ENCODE data around the gene SELENOK. TPM values are rescaled to one million over a fixed set of nuclear protein-coding genes. Genes with fewer than 3 reads are reported as not detected.

The SELENOK gene
- total RNA-seq, 1 donor from 2014 or later: 54.6 TPM

DNA sequence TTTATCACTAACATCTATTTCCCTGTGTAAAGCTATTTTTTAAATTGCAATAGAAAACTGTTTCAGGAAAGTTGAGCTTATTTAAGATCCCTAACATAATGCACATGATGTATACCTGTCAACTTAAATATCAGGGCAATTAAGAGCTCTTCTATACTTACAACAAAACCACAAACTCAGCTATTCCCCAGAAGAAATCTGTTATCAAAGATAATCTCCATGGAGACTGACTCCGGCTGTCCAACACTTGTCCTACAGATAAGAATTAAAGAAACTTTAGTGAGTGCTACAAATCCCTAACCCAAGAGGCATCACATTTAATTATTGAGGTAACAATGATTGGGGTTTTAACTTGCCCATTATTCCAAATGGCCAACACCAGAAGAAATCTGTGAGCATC lies 3.4 kb downstream of the SELENOK start:
- ATAC-seq (no peak), DNase-seq (ENCODE audit: low spot score) (no peak)
- intact Hi-C loops (cut with DNase I): no loop called here

DNA sequence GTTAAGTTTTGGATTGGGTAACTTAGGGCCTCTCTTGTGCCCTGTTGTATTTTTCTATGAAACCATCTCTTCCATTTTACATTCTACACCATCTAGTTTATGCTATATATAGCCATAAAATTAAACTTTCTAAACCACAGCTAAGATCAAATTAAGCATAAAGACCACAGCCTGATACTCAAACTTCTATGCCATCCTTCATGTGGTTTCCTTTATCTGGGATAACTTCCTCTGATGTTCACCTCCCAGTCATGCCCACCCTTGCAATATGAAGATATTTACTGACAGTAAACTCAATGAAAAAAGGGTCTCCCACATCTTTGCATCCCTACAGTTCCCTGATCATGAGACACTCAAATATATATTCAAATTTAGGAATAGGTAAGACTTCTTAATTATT lies 4.2 kb downstream of the SELENOK start:
- ATAC-seq (no peak), DNase-seq (ENCODE audit: low spot score) (no peak)
- intact Hi-C loops (cut with DNase I): no loop called here

DNA sequence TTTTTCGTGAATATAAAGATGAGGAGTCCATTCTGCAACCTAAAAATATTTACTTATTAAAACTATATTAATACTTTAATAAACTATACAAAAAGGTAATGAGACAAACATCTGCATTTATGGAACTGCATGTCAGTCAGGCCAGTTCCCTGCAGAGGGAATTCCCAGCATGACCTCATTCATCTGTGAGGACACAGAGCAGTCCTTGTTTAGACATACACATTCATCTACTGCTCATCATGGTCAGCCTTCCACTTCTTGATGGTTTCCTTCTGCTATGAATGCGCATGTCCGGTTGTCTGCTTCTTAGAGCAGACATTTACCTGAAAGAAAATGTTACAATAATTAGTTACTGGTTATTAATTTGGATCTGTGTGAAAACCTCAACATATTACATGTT lies 6.4 kb downstream of the SELENOK start:
- intact Hi-C loops (cut with DNase I): no loop called here
- ATAC-seq (no peak), DNase-seq (ENCODE audit: low spot score) (no peak)

DNA sequence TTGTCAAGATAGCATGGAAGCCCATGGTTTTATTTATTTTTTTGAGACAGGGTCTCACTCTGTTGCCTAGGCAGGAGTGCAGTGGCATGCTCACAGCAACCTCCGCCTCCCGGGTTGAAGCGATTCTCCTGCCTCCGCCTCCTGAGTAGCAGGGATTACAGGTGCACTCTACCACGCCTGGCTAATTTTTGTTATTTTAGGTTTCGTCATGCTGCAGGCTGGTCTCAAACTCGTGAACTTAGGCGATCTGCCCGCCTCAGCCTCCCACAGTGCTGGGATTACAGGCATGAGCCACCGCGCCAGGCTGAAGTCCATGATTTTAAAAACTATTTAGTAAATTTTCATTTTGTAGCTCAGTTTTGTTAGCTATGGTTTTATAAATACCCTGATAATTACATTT lies 7.0 kb downstream of the SELENOK start:
- no peak for DNase-seq (ENCODE audit: low spot score)
- intact Hi-C loops (cut with DNase I): no loop called here
- ATAC-seq: no peak

DNA sequence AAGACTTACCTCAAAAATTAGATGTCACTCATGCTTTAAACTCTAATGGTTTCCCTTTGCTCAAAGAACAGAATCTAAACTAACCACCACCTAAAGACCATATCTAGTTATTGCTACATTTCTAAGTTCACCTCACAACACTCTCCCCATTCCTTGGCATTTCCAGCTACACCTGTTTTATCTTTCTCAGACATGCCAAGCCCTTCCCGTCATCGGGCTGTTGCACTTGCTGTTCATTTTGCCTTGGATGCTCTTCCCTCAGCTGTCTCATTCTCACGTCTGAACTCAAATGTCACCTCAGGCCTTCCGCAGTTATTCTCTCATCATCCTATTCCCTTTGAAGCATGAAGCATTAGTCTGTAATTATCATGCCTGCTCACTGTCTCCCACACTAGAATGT lies 8.7 kb downstream of the SELENOK start:
- ATAC-seq (no peak), DNase-seq (ENCODE audit: low spot score) (no peak)
- intact Hi-C loops (cut with DNase I): no loop called here

DNA sequence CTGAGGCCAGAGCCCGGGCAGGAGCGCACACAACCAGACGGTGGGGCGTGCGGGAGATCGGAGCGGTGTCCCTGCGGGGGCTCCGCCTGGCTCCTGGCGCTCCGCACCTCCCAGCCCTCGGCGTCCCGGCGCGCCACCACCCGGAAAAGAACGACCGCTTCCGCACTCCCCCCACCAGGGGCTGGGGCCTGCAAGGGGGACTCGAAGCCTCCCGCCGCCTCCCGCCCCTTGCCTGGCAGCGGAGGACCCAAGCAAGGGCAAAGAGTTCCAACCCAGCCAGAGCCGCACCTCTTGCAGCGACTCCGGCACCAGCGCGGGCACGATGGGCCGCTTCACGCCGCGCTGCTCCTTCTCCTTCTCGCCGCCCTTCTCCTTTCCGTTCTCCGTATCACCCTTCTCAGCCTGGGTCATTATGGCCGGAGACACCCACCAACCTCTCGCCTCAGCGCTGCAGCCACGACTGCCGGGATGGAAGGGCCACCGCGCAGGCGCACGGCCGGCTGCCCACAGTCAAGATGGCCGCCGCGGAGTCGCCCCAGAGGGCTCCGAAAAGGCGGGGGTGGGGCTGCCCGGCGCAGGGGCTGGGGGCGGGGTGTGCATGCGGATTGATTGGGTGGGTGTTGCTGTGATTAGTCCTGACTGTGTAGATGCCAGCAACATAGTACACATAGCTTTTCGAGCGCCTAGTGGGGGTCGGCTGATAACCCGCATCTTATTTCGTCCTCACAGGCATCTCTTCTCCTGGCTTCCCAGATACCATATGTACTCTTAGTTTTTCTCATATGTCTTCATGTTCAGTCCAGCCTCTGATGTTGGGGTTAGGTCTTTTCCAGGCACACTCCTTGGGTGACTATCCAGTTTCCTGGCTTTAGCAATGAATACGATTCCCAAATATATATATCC lies 9.7 kb downstream of the SELENOK start, which contains the start of gene ACTR8:
ACTR8 (minus strand) TSS at position 462 of the 903 bp plus-strand sequence; CDS start at position 411, 51 bp downstream.
- peak; percentile 99 for ATAC-seq
- intact Hi-C loops (cut with DNase I): no loop called here
- peak; percentile 89 for DNase-seq (ENCODE audit: low spot score)

DNA sequence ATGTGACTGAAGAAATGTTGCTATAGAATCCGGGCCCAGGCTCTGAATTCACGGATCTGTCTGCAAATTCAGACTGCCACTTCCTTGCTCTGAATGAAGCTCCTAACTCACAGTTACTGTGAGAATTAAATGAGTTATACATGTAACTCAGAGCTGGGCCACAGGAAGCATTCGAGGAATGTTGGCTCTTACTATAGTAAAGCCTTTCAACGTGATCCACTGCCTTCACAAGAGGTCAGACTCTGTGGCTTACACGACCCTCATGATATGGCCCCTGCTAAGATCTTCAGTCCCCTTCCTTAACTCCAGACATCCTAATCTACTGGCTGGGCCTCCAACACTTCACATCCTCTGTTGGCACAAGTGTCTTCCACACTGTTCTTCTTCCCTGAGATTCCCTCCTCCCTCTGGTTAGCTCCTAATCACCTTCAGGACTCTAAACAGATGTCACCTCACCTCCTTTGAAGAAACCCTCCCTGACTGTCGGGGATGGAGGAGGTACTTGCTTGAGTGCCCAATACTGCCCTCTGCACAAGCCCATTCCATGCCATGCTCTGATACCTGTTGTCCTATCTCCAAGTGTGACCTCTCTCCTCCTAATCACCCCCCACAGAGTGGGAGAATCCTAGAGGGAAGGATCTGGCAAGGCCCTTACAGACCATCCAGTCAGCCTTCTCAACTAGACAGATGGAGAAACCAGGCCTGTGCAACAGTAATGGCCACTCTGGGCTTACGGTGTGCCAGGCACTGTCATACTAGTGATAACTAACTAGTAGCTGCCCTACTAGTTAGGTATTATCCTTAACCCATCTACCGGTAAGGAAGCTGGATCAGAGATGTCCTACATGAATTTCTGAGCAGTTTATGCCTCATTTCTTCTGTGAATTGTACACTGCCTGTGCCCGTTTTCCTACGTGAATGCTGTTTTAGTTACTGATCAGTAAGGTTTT lies 11.0 kb downstream of the SELENOK start:
- ATAC-seq (no peak), DNase-seq (ENCODE audit: low spot score) (no peak)
- intact Hi-C loops (cut with DNase I): no loop called here

DNA sequence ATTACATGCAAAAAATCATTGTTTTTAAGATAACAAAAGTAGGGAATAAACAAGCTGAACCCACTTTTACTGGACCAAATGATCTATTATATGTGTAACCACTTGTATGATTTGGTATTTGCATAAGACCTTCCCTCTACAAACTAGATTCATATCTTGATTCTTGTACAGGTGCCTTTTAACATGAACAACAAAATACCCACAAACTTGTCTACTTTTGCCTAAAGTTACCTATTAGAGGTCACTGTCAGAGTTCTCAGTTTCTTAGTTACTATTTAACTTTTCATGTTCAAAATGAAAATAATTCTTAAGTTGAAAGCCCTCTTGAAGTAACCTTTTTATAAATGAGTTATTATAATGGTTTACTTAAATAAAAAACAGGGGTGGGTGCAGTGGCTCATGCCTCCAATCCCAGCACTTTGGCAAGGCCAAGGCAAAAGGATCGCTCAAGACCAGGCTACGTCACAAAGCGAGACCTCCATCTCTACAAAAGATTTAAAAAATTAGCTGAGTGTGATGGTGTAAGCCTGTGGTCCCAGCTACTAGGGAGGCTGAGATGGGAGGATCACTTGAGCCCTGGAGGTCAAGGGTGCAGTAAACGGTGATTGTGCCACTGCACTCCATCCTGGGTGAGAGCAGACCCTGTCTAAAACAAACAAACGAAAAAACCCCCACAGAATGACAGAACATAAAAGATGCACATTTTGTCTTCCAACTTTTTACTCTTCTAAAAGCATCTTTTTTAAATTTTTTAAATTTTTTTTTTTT lies 25.7 kb downstream of the SELENOK start:
- ATAC-seq (no peak), DNase-seq (ENCODE audit: low spot score) (no peak)
- intact Hi-C loops (cut with DNase I): no loop called here

DNA sequence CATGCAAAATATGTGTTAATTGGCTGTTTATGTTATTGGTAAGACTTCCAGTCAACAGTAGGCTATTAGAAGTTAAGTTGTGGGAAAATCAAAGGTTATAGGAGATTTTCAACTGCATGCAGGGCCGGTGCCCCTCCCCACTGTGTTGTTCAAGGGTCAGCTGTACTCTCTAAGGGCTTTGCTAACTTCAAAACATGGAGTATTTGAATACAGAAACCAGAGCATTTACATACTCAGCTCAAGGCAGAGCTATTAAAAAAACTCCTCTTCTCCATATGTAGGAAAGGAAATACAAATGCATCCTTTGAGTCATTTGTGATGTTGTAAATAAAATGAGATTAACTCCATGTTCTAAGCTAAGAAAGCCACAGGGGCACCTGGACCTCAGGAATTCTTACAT lies 28.5 kb downstream of the SELENOK start:
- DNase-seq (ENCODE audit: low spot score) (no peak), ATAC-seq (no peak)
- intact Hi-C loops (cut with DNase I): no loop called here

DNA sequence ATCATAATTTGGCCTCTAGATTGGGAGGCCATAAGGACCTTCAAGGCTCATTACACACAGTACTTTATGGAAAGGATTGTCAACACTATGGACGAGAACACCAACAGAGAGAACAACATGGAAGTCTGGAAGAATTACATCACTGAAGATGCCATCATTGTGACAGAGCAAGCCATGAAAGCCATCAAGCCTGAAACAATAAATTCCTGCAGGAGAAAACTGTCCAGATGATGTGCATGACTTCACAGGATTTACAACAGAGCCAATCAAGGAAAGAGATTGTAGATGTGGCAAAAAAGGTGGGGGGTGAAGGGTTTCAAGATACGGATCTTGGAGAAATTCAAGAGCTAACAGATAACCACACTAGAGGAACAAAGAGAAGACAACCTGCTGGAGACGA lies 29.4 kb downstream of the SELENOK start:
- intact Hi-C loops (cut with DNase I): no loop called here
- DNase-seq (ENCODE audit: low spot score) (no peak), ATAC-seq (no peak)

DNA sequence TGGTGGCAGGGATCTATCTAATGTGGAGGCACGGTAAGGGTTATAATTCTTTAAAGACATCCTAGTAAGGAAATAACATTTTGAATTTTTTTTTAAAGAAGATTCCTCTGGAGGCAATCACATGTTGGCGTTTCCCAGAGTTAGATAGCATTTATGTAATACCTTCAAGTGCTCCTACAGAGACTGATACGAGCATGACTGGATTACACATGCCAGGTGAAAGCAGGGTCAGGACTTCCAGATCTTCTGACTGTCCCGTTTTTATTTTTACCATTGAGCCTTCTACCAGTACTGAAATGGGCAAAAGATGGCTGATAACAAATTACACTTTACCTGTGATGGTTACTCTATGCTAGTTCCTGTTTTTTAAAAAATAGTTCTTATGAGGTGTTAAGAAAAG lies 31.5 kb downstream of the SELENOK start:
- DNase-seq (ENCODE audit: low spot score): no peak
- intact Hi-C loops (cut with DNase I): no loop called here
- no peak for ATAC-seq

DNA sequence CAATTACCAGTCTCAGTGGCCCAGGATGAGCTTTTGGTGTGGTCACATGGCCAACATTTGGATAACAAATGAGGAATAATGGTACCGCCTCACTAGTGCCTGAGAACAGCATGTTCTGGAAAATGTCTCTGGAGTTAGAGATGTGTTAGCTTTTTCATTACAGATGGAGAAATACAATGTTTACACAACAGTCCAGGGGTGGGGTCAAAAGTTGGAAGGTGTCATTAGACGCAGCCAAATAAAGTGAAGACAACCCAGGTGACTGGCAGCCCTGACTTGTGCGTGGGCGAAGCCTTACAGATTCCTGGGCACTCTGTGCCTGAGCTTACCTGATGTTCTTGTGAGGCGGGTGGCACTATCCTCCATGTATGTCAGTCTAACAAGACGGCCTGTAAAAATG lies 32.5 kb downstream of the SELENOK start:
- intact Hi-C loops (cut with DNase I): no loop called here
- ATAC-seq: no peak
- DNase-seq (ENCODE audit: low spot score): no peak

DNA sequence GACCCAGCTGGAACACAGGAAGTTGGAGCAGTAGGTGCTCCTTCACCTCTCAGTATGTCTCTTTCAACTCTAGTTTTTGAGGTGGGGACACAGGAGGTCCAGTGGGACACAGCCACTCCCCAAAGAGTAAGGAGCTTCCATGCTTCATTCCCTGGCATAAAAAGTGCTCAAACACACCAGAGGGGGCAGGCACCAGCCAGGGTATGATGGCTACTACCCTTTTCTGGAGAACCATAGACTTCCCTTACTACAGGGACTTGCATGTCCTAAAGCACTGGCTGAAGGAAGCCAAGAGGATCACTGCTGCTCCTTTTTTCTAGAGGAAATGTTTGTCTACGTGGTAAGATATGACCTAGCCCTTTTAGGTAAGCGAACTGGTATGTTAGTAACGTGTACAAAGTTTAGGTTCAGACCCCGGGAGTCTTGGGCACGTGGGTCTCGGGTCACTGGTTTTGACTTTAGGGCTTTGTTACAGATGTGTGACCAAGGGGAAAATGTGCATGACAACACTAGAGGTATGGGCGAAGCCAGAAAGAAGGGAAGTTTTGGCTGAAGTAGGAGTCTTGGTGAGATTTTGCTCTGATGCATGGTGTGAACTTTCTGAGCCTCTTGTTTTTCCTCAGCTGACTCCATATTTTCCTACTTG lies 33.4 kb downstream of the SELENOK start:
- intact Hi-C loops (cut with DNase I): no loop called here
- ATAC-seq (no peak), DNase-seq (ENCODE audit: low spot score) (no peak)

DNA sequence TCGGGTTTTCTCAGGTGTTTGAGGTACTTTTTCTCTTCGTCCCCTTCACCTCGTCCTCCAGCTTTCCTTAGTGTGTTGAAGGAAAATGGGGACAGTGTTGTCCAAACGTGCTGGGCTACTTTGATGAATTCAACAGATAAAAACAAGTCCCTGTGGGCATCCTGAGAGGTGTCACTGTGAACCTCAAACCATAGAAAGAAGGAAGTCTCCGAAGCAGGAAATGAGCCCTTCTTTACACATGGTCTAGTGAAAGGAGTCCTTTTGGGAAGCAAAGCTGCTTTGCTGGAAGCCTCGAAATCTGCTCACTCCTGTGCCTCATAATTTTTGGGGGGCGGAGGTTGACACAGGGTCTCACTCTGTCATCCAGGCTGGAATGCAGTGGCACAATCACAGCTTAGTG lies 34.7 kb downstream of the SELENOK start:
- ATAC-seq (no peak), DNase-seq (ENCODE audit: low spot score) (no peak)
- intact Hi-C loops (cut with DNase I): no loop called here

DNA sequence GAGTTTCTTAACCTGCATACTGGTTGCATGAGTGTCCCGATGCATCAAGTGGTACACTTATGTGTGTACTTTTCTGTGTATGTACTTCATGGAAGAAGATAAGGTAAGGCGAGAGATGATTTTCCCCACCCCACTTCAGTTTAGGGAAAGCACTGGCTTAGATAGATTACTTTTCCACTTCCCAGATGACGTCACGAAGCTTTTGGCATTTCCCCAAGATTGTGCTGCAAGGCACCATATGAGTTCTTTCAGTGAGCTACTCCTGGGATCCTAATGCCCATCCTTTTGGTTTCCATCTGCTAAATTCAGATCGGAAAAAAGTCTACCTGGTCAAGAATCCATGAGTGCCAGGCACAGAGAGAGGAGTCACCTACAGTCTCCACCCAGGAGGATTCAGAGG lies 40.8 kb downstream of the SELENOK start:
- intact Hi-C loops (cut with DNase I): no loop called here
- DNase-seq (ENCODE audit: low spot score): no peak
- no peak for ATAC-seq

DNA sequence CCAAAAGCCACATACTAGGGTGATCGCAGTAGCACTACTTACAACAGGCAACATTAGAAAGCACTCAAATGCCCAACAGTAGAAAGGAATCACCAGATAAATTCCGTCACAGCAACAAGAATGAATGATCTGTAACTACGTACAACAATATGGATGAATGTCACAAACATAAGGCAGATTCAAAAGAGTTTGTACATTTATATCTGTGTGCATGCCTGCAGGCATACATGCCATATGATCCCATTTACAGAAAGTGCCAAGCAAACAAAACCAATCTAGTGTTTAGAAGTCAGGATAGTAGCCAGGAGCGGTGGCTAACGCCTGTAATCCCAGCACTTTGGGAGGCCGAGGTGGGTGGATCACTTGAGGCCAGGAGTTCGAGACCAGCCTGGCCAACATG lies 41.7 kb downstream of the SELENOK start:
- no peak for DNase-seq (ENCODE audit: low spot score)
- intact Hi-C loops (cut with DNase I): no loop called here
- ATAC-seq: no peak

DNA sequence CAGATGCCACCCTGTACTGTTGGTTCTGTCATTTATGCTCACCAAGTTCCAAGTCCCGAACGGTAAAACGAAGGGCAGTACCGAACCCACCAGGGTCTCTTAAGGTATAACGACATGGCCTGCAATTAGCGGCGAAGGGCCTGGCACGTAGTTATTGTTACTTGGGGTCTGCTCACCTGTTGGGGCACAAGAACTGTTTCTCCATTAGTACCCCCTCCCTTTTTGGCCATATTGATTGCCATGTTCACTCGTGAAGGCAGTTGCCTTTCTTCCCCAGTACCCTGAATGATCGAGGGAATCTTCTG lies 44.9 kb downstream of the SELENOK start:
- intact Hi-C loops (cut with DNase I): no loop called here
- DNase-seq (ENCODE audit: low spot score): no peak
- no peak for ATAC-seq

DNA sequence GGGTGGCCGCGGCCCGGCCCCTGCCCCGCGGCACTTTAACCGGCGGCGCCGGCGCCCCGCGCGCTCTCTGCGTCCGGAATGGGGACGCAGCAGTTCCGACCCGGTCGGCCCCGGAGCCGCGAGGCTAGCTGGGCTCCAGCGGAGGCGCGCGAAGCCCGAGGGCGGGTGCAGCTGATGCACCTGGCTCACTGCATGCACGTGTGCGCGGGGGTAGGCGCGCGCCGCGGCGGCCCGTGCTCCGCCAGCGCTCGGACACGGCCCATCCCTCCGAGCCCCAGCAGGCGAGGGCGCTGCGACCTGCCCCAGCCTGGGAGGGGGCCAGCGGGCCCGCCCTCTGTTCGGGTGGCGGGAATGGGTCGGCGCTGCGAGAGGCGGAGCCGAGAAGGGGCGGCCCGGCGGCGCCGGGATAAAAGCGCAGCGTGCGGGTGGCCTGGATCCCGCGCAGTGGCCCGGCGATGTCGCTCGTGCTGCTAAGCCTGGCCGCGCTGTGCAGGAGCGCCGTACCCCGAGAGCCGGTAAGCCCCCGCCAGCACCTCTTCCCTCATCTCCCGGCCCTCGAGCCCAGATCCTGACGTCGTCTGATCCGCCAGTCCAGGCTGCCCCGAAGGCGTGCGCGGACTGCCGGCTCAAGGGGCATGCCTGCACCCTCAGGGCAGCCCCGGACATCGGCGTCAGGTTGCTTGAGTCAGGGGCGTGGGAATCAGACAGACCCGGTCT lies 45.4 kb downstream of the SELENOK start, which contains the start of the genes CHDH and IL17RB:
CHDH (minus strand) TSS at position 286 of the 717 bp plus-strand sequence. CDS start 22,411 bp downstream, outside the sequence.
IL17RB (plus strand) TSS at position 435 of the 717 bp plus-strand sequence; CDS start at position 456, 21 bp downstream.
- peak; percentile 71 for ATAC-seq
- peak; percentile 78 for DNase-seq (ENCODE audit: low spot score)
- intact Hi-C loops (cut with DNase I): no loop called here

Data from sciatic nerve (tissue), 2 donors.